ENCODE data around the gene CACNA2D1. TPM values are rescaled to one million over a fixed set of nuclear protein-coding genes. Genes with fewer than 3 reads are reported as not detected.

Gene CACNA2D1
- total RNA-seq, 4 donors from 2014 or later: 34.4 to 128 (median 67.9) TPM

- intact Hi-C loops (cut with DNase I): no loop called here
- DNase-seq: no peak
- Histone ChIP-seq H3K27me3 (no peaks in the 10 kb centered on the region), H3K4me3 (replicated peaks in 1 of 3) (no peak overlapping the region), H3K9me3 (no peaks in the 10 kb centered on the region), H3K4me1 (peaks cover 0 to 3% of the 10 kb centered on the region in 2 donors), H3K27ac (no peak overlapping the region), H3K36me3 (no peaks in the 10 kb centered on the region)
- 94 to 95% methylated on average over 2 of the region's 2 CpGs for WGBS, 2 donors
- no peak for TF ChIP-seq CTCF (IDR thresholded peaks at IDR 0.05)
- no peak for TF ChIP-seq POLR2A (IDR thresholded peaks at IDR 0.05)
Observed at GRCh38 chr7:82335001-82335400, 108.6 kb downstream of the CACNA2D1 start.

- intact Hi-C loops (cut with DNase I): no loop called here
- Histone ChIP-seq H3K36me3 (no peaks in the 10 kb centered on the region), H3K4me1 (peaks cover 0 to 3% of the 10 kb centered on the region in 2 donors), H3K4me3 (replicated peaks in 1 of 3) (no peak overlapping the region), H3K27ac (no peak overlapping the region), H3K27me3 (no peaks in the 10 kb centered on the region), H3K9me3 (no peaks in the 10 kb centered on the region)
- TF ChIP-seq POLR2A (IDR thresholded peaks at IDR 0.05): no peak
- no peak for DNase-seq
Observed at GRCh38 chr7:82331234-82331633, 112.3 kb downstream of the CACNA2D1 start.

GRCh38 chr7:82330706-82331215 lies 112.8 kb downstream of the CACNA2D1 start:
- intact Hi-C loops (cut with DNase I): no loop called here

GRCh38 chr7:82327898-82328297 lies 115.7 kb downstream of the CACNA2D1 start:
- H3K27ac ChIP-seq: no peak overlapping the region
- TF ChIP-seq CTCF (IDR thresholded peaks at IDR 0.05): no peak
- no peak for TF ChIP-seq POLR2A (IDR thresholded peaks at IDR 0.05)
- peaks cover 0 to 3% of the 10 kb centered on the region in 2 donors for H3K4me1 ChIP-seq
- intact Hi-C loops (cut with DNase I): no loop called here
- DNase-seq: no peak
- H3K36me3 ChIP-seq: no peaks in the 10 kb centered on the region
- 63 to 77% methylated on average over 3 of the region's 3 CpGs for WGBS, 2 donors
- H3K9me3 ChIP-seq: no peaks in the 10 kb centered on the region
- H3K4me3 ChIP-seq (replicated peaks in 1 of 3): no peak overlapping the region
- no peaks in the 10 kb centered on the region for H3K27me3 ChIP-seq

More at GRCh38 chr7:82330706-82331215, 112.8 kb downstream of the CACNA2D1 start:
- no peak for TF ChIP-seq CTCF (IDR thresholded peaks at IDR 0.05)
- no peak for TF ChIP-seq POLR2A (IDR thresholded peaks at IDR 0.05)
- Histone ChIP-seq H3K27ac (no peak overlapping the region), H3K9me3 (no peaks in the 10 kb centered on the region), H3K36me3 (no peaks in the 10 kb centered on the region), H3K4me1 (peaks cover 0 to 3% of the 10 kb centered on the region in 2 donors), H3K4me3 (replicated peaks in 1 of 3) (no peak overlapping the region), H3K27me3 (no peaks in the 10 kb centered on the region)
- 84 to 93% methylated on average over 2 of the region's 2 CpGs for WGBS, 2 donors
- no peak for DNase-seq

DNA sequence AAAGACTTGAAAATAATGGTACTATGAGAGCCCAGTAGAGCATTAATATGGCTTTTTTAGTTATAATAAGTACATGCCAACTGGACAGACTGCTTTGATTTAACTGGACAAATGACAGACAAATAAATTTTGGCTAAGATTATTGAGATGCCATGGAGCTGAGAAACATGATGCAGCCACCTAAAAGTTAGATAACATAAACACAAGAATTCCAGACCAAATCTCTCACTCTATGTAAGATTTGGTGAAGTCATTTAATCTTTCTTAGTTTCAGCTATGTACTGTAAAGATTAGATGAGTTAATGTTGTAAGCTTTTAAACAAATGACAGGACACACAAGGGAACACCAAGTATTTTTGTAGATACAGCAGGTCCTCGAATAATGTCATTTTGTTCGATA lies 118.2 kb downstream of the CACNA2D1 start:
- H3K27me3 ChIP-seq: no peaks in the 10 kb centered on the region
- WGBS, 2 donors: 91 to 95% methylated on average over 2 of the region's 2 CpGs
- no peaks in the 10 kb centered on the region for H3K9me3 ChIP-seq
- TF ChIP-seq CTCF (IDR thresholded peaks at IDR 0.05) (no peak), POLR2A (IDR thresholded peaks at IDR 0.05) (no peak)
- no peaks in the 10 kb centered on the region for H3K4me1 ChIP-seq
- no peaks in the 10 kb centered on the region for H3K36me3 ChIP-seq
- no peak for DNase-seq
- no peak overlapping the region for H3K27ac ChIP-seq
- H3K4me3 ChIP-seq (replicated peaks in 1 of 3): no peak overlapping the region
- intact Hi-C loops (cut with DNase I): no loop called here

DNA sequence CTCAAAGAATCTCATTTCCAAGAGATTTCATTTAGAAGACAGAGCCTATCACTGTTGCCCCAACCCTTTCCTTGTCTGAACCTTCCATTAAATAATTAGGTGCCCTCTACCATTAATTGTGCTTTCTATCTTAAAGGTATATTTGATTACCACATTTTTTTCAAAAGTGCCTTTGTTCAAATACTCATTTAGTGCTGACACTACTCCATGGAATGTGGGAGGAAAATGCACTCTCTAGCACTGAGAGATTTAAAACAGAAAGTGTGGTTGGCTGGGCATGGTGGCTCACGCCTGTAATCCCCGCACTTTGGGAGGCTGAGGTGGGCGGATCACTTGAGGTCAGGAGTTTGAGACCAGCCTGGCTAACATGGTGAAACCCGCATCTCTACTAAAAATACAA lies 119.8 kb downstream of the CACNA2D1 start:
- peaks cover 0 to 8% of the 10 kb centered on the region in 2 donors for H3K4me1 ChIP-seq
- H3K27me3 ChIP-seq: no peaks in the 10 kb centered on the region
- 95 to 99% methylated on average over 4 of the region's 4 CpGs for whole genome bisulfite sequencing, 2 donors
- H3K9me3 ChIP-seq: no peaks in the 10 kb centered on the region
- no peaks in the 10 kb centered on the region for H3K36me3 ChIP-seq
- DNase-seq: no peak
- intact Hi-C loops (cut with DNase I): no loop called here
- H3K27ac ChIP-seq: no peak overlapping the region
- no peak overlapping the region for H3K4me3 ChIP-seq (replicated peaks in 1 of 3)
- TF ChIP-seq CTCF (IDR thresholded peaks at IDR 0.05): no peak
- no peak for TF ChIP-seq POLR2A (IDR thresholded peaks at IDR 0.05)
